Muscle layer of colon (tissue), 2 donors: ENCODE results near the gene S100A5.
"Not testable (repeated sequence)": the region's sequence is repeated elsewhere in the genome, so short reads cannot be mapped to it uniquely, and the experiment has no call there.

Experiments
- H3K27ac ChIP-seq: one replicate; pipeline ENCODE4 v1.7.0; 2013; ENCODE audit warnings: low read depth, mild to moderate bottlenecking, low read length, moderate library complexity
- H3K27me3 ChIP-seq, 2 donors: one replicate each; pipeline ENCODE4 v1.7.0; 2013; ENCODE audit warnings: low read length in 2 of 2, mild to moderate bottlenecking in 2 of 2; ENCODE audit not compliant: insufficient read depth in 2 of 2, control insufficient read depth in 1 of 2
- H3K36me3 ChIP-seq: one replicate; pipeline ENCODE4 v1.7.0; 2013; ENCODE audit warnings: mild to moderate bottlenecking, low read length; ENCODE audit not compliant: insufficient read depth
- H3K4me1 ChIP-seq: one replicate; pipeline ENCODE4 v1.7.0; 2013; ENCODE audit warnings: mild to moderate bottlenecking, low read length; ENCODE audit not compliant: insufficient read depth
- H3K4me3 ChIP-seq, 2 donors: one replicate each; pipeline ENCODE4 v1.7.0; 2013; ENCODE audit warnings: low read length in 2 of 2, low read depth in 1 of 2, mild to moderate bottlenecking in 1 of 2, moderate library complexity in 1 of 2
- H3K9ac ChIP-seq: one replicate; pipeline ENCODE4 v1.7.0; 2013; ENCODE audit warnings: low read length
- H3K9me3 ChIP-seq: one replicate; pipeline ENCODE4 v1.7.0; 2013; ENCODE audit warnings: mild to moderate bottlenecking, low read length
- donor health status: abdominal sarcoma.
- donor health status: Adenocarcinoma of cecum.

S100A5 gene

DNA sequence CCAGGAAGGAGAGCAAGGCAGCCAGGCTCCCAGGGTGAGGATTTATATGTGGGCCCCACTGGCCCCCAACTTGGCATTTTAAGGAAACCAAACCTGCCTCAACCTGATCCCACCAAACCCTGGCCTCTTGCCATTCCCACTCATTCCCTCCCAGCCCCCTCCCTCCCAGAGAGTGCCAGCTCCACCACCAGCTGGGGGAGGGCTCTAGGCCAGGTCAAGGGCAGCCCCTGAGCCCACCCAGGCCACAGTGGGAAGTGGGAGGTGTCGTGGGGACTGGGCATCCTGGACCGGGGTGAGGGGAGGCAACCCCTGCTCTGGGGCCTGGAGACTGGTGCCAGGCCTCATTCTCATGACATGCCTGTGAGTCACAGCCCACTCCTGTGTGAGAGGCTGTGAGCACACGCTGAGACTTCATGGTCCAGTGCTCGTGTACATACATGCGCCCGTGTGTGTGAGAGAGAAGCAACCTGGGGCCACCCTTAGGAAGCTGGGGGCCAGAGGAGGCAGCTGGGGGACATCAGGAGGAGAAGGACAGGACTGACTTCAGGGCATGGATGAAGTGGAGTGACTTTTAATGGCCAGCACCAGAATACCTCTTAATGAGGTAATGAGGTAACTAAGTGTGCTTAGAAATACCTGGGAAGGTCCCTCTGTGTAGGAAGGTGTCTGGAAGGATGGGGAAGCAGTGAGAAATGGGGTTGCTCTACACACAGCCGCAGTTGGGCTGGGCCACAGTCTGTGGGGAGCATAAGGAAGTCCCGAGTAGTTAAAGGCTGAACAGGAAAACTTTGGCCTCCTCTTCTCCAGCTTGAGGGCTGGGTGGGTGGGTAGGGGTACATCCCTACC, 25.0 kb upstream of the S100A5 start, which contains the start of gene S100A2:
Gene S100A2 (minus strand): TSS at position 316 of the 846 bp plus-strand sequence. CDS start 1,967 bp downstream, outside the sequence.
- Histone ChIP-seq H3K4me3 (no peak within 1 kb of the TSS), H3K4me1 (peaks cover 36% of the 10 kb centered on the region), H3K9me3 (no peaks in the 10 kb centered on the region), H3K27me3 (no peaks in the 10 kb centered on the region), H3K36me3 (no peaks in the 10 kb centered on the region), H3K9ac (peak within 1 kb of the TSS; percentile 11), H3K27ac (peak within 1 kb of the TSS; percentile 84)

DNA sequence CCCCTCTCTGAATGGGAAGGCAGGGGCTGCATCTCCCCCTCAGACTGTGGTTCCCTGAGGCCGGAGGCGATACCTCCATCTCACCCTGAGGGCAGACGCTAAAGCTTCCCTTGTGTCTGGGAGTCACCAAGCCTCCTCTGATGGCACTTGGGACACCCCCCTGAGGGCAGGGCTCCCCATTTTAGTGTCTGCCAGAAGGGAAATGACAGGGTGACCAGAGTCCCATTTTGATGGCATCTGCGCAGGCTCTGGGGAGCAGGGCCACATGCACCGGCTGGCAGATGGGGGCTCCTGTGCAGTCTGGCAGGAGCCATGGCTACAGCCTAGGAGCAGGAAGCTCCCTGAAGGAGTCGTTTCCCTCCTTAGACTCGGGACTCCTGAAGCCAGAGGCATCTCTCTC, 23.3 kb upstream of the S100A5 start:
- no peak overlapping the region for H3K4me3 ChIP-seq
- no peak overlapping the region for H3K9ac ChIP-seq
- H3K4me1 ChIP-seq = peaks cover 36% of the 10 kb centered on the region
- no peaks in the 10 kb centered on the region for H3K9me3 ChIP-seq
- H3K27me3 ChIP-seq = no peaks in the 10 kb centered on the region
- no peak overlapping the region for H3K27ac ChIP-seq
- H3K36me3 ChIP-seq = no peaks in the 10 kb centered on the region

DNA sequence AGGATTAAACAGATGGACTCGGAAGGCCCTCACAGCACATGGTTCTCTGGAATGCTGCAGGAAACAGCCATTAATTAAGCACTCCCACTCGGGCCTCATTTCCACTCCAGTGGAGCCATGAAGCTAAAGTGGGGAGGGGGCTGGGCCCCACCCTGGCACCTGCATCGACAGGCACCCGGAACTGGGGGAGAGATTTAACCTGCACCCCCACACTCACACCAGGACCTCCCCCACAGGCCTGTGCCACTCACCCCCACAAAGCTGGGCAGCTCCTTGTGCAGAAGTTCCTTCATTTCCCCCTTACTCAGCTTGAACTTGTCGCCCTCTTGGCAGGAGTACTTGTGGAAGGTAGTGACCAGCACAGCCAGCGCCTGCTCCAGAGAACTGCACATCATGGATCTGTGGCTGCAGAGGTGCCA, 22.8 kb upstream of the S100A5 start:
- no peaks in the 10 kb centered on the region for H3K27me3 ChIP-seq
- H3K27ac ChIP-seq = no peak overlapping the region
- H3K9ac ChIP-seq = no peak overlapping the region
- no peak overlapping the region for H3K4me3 ChIP-seq
- peaks cover 32% of the 10 kb centered on the region for H3K4me1 ChIP-seq
- no peaks in the 10 kb centered on the region for H3K9me3 ChIP-seq
- no peaks in the 10 kb centered on the region for H3K36me3 ChIP-seq

DNA sequence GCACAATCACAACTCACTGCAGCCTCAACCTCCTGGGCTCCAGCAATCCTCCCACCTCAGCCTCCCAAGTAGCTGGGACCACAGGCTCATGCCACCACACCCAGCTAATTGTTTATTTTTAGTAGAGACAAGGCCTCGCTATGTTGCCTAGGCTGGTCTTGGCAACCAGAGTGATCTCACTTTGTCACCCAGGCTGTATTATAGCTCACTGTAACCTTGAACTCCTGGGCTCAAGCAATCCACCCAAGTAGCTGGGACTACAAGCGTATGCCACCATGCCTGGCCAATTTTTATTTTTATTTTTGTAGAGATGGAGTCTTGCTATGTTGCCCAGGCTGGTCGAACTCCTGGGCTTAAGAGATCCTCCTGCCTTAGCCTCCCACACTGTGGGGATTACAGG, 21.3 kb upstream of the S100A5 start:
- H3K9ac ChIP-seq, H3K27me3 ChIP-seq, H3K9me3 ChIP-seq, H3K4me3 ChIP-seq, H3K36me3 ChIP-seq, H3K27ac ChIP-seq: not testable (repeated sequence)
- H3K4me1 ChIP-seq = peaks cover 19% of the 10 kb centered on the region

DNA sequence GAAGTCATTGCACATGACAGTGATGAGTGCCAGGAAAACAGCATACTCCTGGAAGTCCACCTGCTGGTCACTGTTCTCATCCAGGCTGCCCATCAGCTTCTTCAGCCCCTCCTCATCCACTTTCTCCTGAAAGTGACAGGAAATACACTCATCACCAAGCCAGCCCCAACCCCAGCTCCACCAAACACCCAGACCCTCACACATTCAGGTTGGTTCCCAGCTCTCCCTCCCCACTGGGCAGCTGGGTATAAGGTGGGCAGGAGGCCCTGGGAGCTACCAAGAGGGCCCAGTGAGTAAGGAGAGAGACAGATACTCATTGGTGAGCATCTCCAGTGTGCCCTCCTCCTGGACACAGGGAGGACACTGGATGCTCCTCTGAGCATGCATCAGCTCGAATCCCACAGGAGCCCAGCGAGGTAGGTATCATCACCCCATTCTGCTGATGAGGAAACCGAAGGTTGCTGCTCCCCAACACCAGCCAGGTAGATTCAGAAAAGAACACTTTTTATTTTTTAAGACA, 20.8 kb upstream of the S100A5 start:
- no peak overlapping the region for H3K27ac ChIP-seq
- H3K36me3 ChIP-seq = no peaks in the 10 kb centered on the region
- H3K9ac ChIP-seq = no peak overlapping the region
- H3K4me3 ChIP-seq = no peak overlapping the region
- peaks cover 14% of the 10 kb centered on the region for H3K4me1 ChIP-seq
- no peaks in the 10 kb centered on the region for H3K9me3 ChIP-seq
- no peaks in the 10 kb centered on the region for H3K27me3 ChIP-seq

DNA sequence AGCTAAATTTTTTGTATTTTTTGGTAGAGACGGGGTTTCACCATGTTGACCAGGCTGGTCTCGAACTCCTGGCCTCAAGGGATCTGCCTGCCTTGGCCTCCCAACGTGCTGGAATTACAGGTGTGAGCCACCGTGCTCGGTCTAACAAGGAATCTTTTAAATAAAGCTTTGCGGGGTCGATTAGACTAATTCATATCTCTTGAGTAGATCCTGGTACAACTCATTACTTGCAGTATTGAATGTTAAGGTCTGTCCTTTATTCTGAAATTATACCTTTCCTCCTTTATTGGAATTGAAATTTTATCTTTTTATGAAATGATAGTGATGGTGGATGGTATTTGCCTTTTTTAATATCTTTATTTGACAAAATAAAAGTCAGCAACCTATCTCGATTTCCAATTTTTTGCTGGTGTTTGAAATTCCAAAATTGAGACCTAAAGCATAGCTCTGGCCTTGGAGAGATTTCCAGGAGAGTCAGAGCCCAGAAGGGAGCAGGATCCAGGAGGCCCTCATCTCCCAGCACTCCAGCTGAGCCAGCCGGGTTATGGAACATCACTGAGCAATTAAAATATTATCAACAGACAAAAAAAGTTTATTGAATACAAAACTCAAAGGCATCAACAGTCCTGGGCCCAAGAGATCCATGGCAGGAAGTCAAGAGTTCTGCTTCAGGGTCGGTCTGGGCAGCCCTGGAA, 20.2 kb upstream of the S100A5 start:
- no peaks in the 10 kb centered on the region for H3K27me3 ChIP-seq
- peaks cover 8% of the 10 kb centered on the region for H3K4me1 ChIP-seq
- no peaks in the 10 kb centered on the region for H3K36me3 ChIP-seq
- H3K9ac ChIP-seq = no peak overlapping the region
- H3K9me3 ChIP-seq = no peaks in the 10 kb centered on the region
- H3K27ac ChIP-seq = no peak overlapping the region
- H3K4me3 ChIP-seq = no peak overlapping the region

DNA sequence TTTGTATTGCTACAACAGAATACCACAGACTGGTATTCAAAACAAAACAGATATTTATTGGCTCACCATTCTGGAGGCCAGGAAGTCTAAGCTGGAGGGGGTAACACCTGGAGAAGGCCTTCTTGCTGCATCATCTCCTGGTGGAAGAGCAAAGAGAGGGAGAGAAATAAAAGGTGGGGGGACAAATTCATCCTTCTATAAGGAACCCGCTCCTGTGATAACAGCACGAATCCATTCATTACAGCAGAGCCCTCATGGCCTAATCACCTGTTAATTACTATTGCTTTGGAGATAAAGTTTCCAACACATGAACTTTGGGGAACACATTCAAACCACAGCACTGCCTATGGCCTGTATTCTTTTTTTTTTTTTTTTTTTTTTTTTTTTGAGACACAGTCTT, 19.5 kb upstream of the S100A5 start:
- H3K4me3 ChIP-seq = no peak overlapping the region
- H3K9me3 ChIP-seq = no peaks in the 10 kb centered on the region
- H3K4me1 ChIP-seq = peaks cover 1% of the 10 kb centered on the region
- H3K27me3 ChIP-seq = no peaks in the 10 kb centered on the region
- H3K9ac ChIP-seq = no peak overlapping the region
- H3K36me3 ChIP-seq = no peaks in the 10 kb centered on the region
- H3K27ac ChIP-seq = no peak overlapping the region

DNA sequence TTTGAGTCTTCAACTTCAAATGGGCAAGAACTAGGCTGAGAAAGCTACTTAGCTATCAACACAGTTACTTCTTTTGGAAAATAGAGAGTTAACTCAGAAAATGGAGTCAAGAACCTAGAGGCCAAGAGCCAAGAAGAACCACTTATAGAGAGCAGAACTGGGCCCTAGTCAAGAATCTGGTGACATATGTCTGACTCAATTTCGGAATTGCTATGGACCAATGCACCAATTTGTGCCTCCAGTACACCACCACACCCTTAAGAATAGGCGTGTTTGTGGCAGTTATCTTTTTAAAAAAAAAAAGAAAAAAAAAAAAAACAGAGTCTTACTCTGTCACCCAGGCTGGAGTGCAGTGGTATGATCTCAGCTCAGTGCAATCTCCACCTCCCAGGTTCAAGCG, 17.1 kb upstream of the S100A5 start:
- Histone ChIP-seq H3K9ac (no peak overlapping the region), H3K27me3 (no peaks in the 10 kb centered on the region), H3K27ac (no peak overlapping the region), H3K36me3 (no peaks in the 10 kb centered on the region), H3K4me1 (peaks cover 14% of the 10 kb centered on the region), H3K4me3 (no peak overlapping the region), H3K9me3 (no peaks in the 10 kb centered on the region)

DNA sequence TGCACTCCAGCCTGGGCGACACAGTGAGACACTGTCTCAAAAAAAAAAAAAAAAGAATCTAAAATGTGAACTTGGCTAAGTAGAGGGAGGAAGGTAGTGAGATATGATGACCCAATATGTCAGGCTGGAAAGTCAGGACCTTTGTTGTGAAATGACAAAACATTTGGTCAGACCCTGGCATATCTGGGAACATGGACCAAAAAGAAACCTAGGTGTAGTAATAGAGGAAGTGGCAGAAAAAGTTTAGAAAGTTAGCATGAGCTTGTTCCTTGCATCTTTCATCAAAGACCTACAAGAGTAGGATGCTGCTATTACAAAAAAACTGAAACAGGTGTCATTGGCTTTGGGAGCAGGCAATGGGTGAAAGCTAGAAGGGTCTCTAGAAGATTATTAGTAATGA, 15.6 kb upstream of the S100A5 start:
- Histone ChIP-seq H3K27me3 (no peaks in the 10 kb centered on the region), H3K4me1 (peaks cover 14% of the 10 kb centered on the region)

DNA sequence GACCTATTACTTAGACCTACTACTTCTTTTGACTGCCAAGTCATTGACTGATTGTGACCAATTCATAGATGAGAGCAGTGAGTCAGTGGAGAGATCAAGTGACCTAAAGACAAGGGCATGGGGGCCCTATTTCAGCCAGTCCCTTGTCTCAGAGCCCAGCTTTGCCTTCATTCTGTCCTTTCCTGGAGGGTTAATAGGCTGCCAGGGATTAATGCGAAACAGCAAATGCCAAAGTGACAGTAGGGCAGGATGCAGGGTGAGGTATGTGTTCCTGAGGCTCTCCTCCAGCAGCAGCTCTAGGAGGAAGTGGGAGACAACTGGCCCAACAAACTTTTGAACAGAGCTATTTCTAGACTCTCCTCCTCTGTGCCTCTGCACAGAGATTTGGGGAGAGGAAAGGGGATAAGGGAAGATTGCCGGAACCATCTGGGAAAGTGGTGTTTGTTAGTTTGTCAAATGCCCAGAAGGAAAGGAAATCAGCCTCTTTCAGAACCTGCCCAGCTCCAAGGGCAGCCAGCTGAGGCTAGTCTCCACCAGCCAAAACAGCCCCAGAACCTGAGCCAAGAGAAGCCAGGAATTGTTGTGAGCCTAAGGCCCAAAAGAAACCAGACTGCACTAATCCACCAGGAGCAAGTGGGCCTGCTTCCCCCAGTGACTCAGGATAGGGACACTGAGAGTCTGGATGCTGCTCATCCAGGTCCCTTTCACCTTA, 13.3 kb upstream of the S100A5 start:
- Histone ChIP-seq H3K27ac (no peak overlapping the region), H3K9me3 (no peaks in the 10 kb centered on the region), H3K36me3 (no peaks in the 10 kb centered on the region), H3K27me3 (no peaks in the 10 kb centered on the region), H3K9ac (no peak overlapping the region), H3K4me1 (peaks cover 30% of the 10 kb centered on the region), H3K4me3 (no peak overlapping the region)

More for the DNA sequence above, 15.6 kb upstream of the S100A5 start:
- no peak overlapping the region for H3K27ac ChIP-seq
- H3K9me3 ChIP-seq = no peaks in the 10 kb centered on the region
- H3K36me3 ChIP-seq = no peaks in the 10 kb centered on the region
- no peak overlapping the region for H3K4me3 ChIP-seq
- H3K9ac ChIP-seq = no peak overlapping the region

DNA sequence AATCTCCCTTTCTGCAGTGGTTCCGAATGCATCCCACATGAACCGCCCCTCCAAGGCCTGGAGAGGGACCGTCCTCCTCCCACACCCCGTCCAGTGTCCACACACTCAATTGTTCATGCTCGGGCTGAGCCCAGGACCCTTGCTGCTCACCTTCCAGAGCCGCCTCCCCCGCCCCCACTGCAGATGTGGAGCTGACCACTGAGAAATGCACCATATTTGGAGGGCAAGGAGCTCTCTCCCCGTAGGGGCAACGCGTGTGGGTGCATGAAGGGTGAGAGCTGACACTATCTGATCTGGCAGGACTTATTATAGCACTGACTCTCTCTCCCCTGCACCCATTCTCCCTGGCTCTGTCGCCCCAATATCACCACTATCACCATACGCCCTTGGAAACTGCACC, 12.4 kb upstream of the S100A5 start:
- Histone ChIP-seq H3K36me3 (no peaks in the 10 kb centered on the region), H3K4me3 (no peak overlapping the region), H3K9me3 (no peaks in the 10 kb centered on the region), H3K27me3 (no peaks in the 10 kb centered on the region), H3K9ac (no peak overlapping the region), H3K27ac (no peak overlapping the region), H3K4me1 (peaks cover 39% of the 10 kb centered on the region)
